HepG2 (cell line): ENCODE results near the gene SEMA4B. TPM values are rescaled to one million over a fixed set of nuclear protein-coding genes. Genes with fewer than 3 reads are reported as not detected.

Experiments used
- CCAR2 ChIP-seq: fragments of 200-400 bp; formaldehyde crosslinking; optimal IDR thresholded peaks from 2 replicates; pipeline ENCODE3; 2018; ENCODE audit warnings: low read depth, mild to moderate bottlenecking, low read length, moderate library complexity
- HNF4G ChIP-seq, 2 experiments: sonication (generic) in 1 of 2; formaldehyde crosslinking in 1 of 2; IDR thresholded peaks; 2 replicates each; pipeline versions ENCODE4 v1.4.0 to v1.6.1; 2011 to 2020; ENCODE audit warnings: borderline replicate concordance in 2 of 2, low read depth in 2 of 2, mild to moderate bottlenecking in 2 of 2, low read length in 1 of 2, missing genetic modification reagents in 1 of 2, moderate library complexity in 1 of 2
- IKZF4 ChIP-seq: sonication (generic); formaldehyde crosslinking; IDR thresholded peaks from 2 replicates; pipeline ENCODE4 v1.5.1; 2020; ENCODE audit warnings: borderline replicate concordance, mild to moderate bottlenecking, low read depth, missing genetic modification reagents; ENCODE audit errors: not compliant biosample characterization
- KAT8 ChIP-seq: IDR thresholded peaks from 2 replicates; pipeline ENCODE4 v1.6.1; 2016; ENCODE audit warnings: missing genetic modification reagents, missing compliant biosample characterization
- KDM5A ChIP-seq: fragments of 200-600 bp; sonication (generic); IDR thresholded peaks from 2 replicates; pipeline ENCODE4 v1.7.0; 2018; ENCODE audit warnings: antibody characterized with exemption, mild to moderate bottlenecking, low read length, borderline replicate concordance
- MED8 ChIP-seq: sonication (generic); formaldehyde crosslinking; IDR thresholded peaks from 2 replicates; pipeline ENCODE4 v1.8.1; 2023; ENCODE audit warnings: mild to moderate bottlenecking, missing genetic modification reagents; ENCODE audit not compliant: insufficient replicate concordance
- PHF8 ChIP-seq: sonication (generic); formaldehyde crosslinking; IDR thresholded peaks from 2 replicates; pipeline ENCODE4 v1.5.0; 2020; ENCODE audit warnings: missing genetic modification reagents
- RBM22 ChIP-seq: fragments of 200-400 bp; formaldehyde crosslinking; optimal IDR thresholded peaks from 2 replicates; pipeline ENCODE3; 2017; ENCODE audit warnings: mild to moderate bottlenecking, low read length, moderate library complexity
- SALL1 ChIP-seq: sonication (generic); formaldehyde crosslinking; IDR thresholded peaks from 2 replicates; pipeline ENCODE4 v1.8.0; 2022; ENCODE audit warnings: mild to moderate bottlenecking, missing genetic modification reagents
- XBP1 ChIP-seq: sonication (generic); formaldehyde crosslinking; IDR thresholded peaks from 2 replicates; pipeline ENCODE4 v1.5.0; 2020; ENCODE audit warnings: missing genetic modification reagents
- ZNF10 ChIP-seq: sonication (generic); formaldehyde crosslinking; IDR thresholded peaks from 2 replicates; pipeline ENCODE4 v1.4.0; 2020; ENCODE audit warnings: mild to moderate bottlenecking, low read depth, missing genetic modification reagents, borderline replicate concordance
- ZNF17 ChIP-seq: sonication (generic); formaldehyde crosslinking; IDR thresholded peaks from 2 replicates; pipeline ENCODE4 v1.5.0; 2020; ENCODE audit warnings: mild to moderate bottlenecking, missing genetic modification reagents
- ZNF225 ChIP-seq: sonication (generic); formaldehyde crosslinking; IDR thresholded peaks from 2 replicates; pipeline ENCODE4 v1.4.0; 2020; ENCODE audit warnings: mild to moderate bottlenecking, missing genetic modification reagents
- ZNF570 ChIP-seq: sonication (generic); formaldehyde crosslinking; IDR thresholded peaks from 2 replicates; pipeline ENCODE4 v1.4.0; 2020; ENCODE audit warnings: mild to moderate bottlenecking, missing genetic modification reagents, borderline replicate concordance
- ZSCAN20 ChIP-seq: sonication (generic); formaldehyde crosslinking; IDR thresholded peaks from 2 replicates; pipeline ENCODE4 v1.4.0; 2020; ENCODE audit warnings: missing genetic modification reagents, mild to moderate bottlenecking, borderline replicate concordance
- ZSCAN31 ChIP-seq: sonication (generic); formaldehyde crosslinking; IDR thresholded peaks from 2 replicates; pipeline ENCODE4 v1.5.0; 2020; ENCODE audit warnings: low read depth, mild to moderate bottlenecking, missing genetic modification reagents
- polyA plus RNA-seq, 8 experiments: library from polyadenylated mRNA; depleted of rRNA in 3 of 8; stranded (reverse) in 7 of 8; unstranded in 1 of 8; fragments of >200 nt; fragmentation: Illumina TruSeq in 4 of 8; extraction: Trizol in 4 of 8; gene quantifications; 2 replicates each; pipeline versions ENCODE4 v1.2.1 to v1.2.3, GENCODE V29; 2011 to 2016; ENCODE audit warnings: low read depth in 4 of 8, missing spikeins in 1 of 8, mixed read lengths in 1 of 8; ENCODE audit not compliant: insufficient read depth in 1 of 8
- total RNA-seq, 5 experiments: library from RNA; depleted of rRNA; stranded (reverse); fragments of >200 nt; fragmentation: Illumina TruSeq; extraction: Trizol; gene quantifications; 2 replicates each; pipeline ENCODE4 v1.2.3, GENCODE V29; 2016; ENCODE audit warnings: low read depth in 1 of 5
- TF ChIP-seq, protein P1 (sequence below): sonication (generic); formaldehyde crosslinking; IDR thresholded peaks from 2 replicates; pipeline ENCODE4 v1.5.1; 2020; ENCODE audit warnings: mild to moderate bottlenecking, missing genetic modification reagents
- TF ChIP-seq, protein P2 (sequence below): IDR thresholded peaks from 2 replicates; pipeline ENCODE4 v1.6.1; 2016; ENCODE audit warnings: mild to moderate bottlenecking
- TF ChIP-seq, protein P3 (sequence below): sonication (generic); formaldehyde crosslinking; IDR thresholded peaks from 2 replicates; pipeline ENCODE4 v1.4.0; 2020; ENCODE audit warnings: missing genetic modification reagents, mild to moderate bottlenecking, borderline replicate concordance
- TF ChIP-seq, protein P4 (sequence below): sonication (generic); formaldehyde crosslinking; IDR thresholded peaks from 2 replicates; pipeline ENCODE4 v1.4.0; 2020; ENCODE audit warnings: mild to moderate bottlenecking, low read depth, missing genetic modification reagents

Gene SEMA4B
- total and polyA plus RNA-seq, 2 of the 13 experiments (the other 11 are each of a cell fraction or from before 2014, with no cell fraction given): 2.1 to 17.0 TPM

DNA sequence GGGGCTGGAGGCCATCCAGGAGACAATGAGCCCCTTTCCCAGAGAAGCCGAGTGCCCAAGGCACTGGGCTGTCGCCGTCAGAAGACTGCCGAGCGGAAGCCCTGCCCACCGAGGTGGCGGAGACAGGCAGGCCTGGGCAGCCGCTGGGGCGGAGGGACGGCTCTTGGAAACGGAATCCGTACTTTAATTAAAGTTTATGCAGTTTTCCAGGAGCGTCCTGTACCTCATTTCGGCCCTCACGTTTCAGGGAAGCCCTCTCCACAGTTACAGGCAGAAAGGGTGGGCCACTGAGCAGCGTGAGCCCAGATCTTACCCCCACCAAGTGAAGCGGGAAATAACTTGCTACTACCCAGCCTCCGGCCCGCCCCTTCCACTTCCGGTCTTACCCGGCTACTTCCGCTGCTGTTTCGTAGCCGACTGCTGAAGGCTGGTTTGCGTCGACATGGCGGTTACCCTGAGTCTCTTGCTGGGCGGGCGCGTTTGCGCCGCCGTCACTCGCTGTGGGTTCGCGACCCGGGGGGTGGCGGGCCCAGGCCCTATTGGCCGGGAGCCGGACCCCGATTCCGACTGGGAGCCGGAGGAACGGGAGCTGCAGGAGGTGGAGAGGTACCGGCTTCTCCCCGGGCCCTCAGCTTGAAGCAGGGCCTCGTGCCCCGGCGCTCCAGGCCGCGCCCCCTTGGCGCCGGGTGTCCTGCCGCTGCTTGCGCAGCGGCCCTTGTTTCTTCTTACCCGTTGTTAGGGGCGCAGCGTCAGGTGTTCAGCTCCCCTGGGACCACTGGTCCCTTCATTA is 64.3 kb downstream of the SEMA4B start, which contains the start of gene NGRN (continued):
- TF ChIP-seq, protein P1, sequence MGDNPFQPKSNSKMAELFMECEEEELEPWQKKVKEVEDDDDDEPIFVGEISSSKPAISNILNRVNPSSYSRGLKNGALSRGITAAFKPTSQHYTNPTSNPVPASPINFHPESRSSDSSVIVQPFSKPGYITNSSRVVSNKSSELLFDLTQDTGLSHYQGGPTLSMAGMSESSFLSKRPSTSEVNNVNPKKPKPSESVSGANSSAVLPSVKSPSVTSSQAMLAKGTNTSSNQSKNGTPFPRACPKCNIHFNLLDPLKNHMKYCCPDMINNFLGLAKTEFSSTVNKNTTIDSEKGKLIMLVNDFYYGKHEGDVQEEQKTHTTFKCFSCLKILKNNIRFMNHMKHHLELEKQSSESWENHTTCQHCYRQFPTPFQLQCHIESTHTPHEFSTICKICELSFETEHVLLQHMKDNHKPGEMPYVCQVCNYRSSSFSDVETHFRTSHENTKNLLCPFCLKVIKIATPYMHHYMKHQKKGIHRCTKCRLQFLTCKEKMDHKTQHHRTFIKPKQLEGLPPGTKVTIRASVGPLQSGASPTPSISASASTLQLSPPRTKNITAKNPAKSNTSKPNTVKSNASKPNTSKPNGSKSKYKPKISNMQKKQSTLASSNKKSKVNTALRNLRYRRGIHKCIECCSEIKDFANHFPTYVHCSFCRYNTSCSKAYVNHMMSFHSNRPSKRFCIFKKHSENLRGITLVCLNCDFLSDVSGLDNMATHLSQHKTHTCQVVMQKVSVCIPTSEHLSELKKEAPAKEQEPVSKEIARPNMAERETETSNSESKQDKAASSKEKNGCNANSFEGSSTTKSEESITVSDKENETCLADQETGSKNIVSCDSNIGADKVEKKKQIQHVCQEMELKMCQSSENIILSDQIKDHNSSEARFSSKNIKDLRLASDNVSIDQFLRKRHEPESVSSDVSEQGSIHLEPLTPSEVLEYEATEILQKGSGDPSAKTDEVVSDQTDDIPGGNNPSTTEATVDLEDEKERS: 0 out of 2 replicates have a peak, but pooled peaks have one; percentile 27
- peak; percentile 70; the same call in 1 of the 2 replicates for TF ChIP-seq ZNF570 (CRISPR knock-in tag)
- TF ChIP-seq CCAR2: no peak
- no peak for TF ChIP-seq ZSCAN20
- TF ChIP-seq HNF4G (IDR thresholded peaks at IDR 0.05; ENCODE audit: borderline replicate concordance, low read depth, low read length): no peak
- TF ChIP-seq HNF4G (CRISPR knock-in tag; IDR thresholded peaks at IDR 0.05; ENCODE audit: borderline replicate concordance, low read depth): no peak; the same call in 1 of the 2 replicates
- TF ChIP-seq, protein P2, sequence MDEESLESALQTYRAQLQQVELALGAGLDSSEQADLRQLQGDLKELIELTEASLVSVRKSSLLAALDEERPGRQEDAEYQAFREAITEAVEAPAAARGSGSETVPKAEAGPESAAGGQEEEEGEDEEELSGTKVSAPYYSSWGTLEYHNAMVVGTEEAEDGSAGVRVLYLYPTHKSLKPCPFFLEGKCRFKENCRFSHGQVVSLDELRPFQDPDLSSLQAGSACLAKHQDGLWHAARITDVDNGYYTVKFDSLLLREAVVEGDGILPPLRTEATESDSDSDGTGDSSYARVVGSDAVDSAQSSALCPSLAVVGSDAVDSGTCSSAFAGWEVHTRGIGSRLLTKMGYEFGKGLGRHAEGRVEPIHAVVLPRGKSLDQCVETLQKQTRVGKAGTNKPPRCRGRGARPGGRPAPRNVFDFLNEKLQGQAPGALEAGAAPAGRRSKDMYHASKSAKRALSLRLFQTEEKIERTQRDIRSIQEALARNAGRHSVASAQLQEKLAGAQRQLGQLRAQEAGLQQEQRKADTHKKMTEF (CRISPR knock-in tag): 0 out of 2 replicates have a peak, but pooled peaks have one; percentile 77
- no peak for TF ChIP-seq ZNF225 (CRISPR knock-in tag)
- TF ChIP-seq MED8 (CRISPR knock-in tag): peak; percentile 90
- TF ChIP-seq PHF8 (CRISPR knock-in tag): peak; percentile 95
- TF ChIP-seq, protein P3, sequence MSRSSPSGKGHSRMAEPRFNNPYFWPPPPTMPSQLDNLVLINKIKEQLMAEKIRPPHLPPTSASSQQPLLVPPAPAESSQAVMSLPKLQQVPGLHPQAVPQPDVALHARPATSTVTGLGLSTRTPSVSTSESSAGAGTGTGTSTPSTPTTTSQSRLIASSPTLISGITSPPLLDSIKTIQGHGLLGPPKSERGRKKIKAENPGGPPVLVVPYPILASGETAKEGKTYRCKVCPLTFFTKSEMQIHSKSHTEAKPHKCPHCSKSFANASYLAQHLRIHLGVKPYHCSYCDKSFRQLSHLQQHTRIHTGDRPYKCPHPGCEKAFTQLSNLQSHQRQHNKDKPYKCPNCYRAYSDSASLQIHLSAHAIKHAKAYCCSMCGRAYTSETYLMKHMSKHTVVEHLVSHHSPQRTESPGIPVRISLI (CRISPR knock-in tag): peak; percentile 45; the same call in 1 of the 2 replicates
- peak; percentile 94 for TF ChIP-seq KAT8 (CRISPR knock-in tag)
- TF ChIP-seq, protein P4, sequence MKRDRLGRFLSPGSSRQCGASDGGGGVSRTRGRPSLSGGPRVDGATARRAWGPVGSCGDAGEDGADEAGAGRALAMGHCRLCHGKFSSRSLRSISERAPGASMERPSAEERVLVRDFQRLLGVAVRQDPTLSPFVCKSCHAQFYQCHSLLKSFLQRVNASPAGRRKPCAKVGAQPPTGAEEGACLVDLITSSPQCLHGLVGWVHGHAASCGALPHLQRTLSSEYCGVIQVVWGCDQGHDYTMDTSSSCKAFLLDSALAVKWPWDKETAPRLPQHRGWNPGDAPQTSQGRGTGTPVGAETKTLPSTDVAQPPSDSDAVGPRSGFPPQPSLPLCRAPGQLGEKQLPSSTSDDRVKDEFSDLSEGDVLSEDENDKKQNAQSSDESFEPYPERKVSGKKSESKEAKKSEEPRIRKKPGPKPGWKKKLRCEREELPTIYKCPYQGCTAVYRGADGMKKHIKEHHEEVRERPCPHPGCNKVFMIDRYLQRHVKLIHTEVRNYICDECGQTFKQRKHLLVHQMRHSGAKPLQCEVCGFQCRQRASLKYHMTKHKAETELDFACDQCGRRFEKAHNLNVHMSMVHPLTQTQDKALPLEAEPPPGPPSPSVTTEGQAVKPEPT: peak; percentile 34; the same call in 1 of the 2 replicates
- peak; percentile 61; the same call in 1 of the 2 replicates for TF ChIP-seq KDM5A
- TF ChIP-seq ZSCAN31 (CRISPR knock-in tag): peak; percentile 78; the same call in 1 of the 2 replicates
- peak; percentile 82 for TF ChIP-seq IKZF4 (CRISPR knock-in tag)
- peak; percentile 86 for TF ChIP-seq SALL1 (CRISPR knock-in tag)
- no peak for TF ChIP-seq ZNF10 (CRISPR knock-in tag)
- no peak for TF ChIP-seq ZNF17 (CRISPR knock-in tag)
- peak; percentile 44 for TF ChIP-seq RBM22
- TF ChIP-seq XBP1 (CRISPR knock-in tag): no peak
